ENCODE results near the gene HNRNPLL. TPM values are rescaled to one million over a fixed set of nuclear protein-coding genes. Genes with fewer than 3 reads are reported as not detected.
"Not testable (repeated sequence)": the region's sequence is repeated elsewhere in the genome, so short reads cannot be mapped to it uniquely, and the experiment has no call there.

HNRNPLL gene
- total RNA-seq, 3 donors from 2014 or later = 48.3 to 75.1 (median 57.0) TPM

GRCh38 chr2:38643021-38643671 lies 40.4 kb upstream of the HNRNPLL start:
- DNase-seq (ENCODE audit: low spot score in 2 of 2) = no peak
- H3K4me3 ChIP-seq = no peak overlapping the region
- H3K36me3 ChIP-seq = no peaks in the 10 kb centered on the region
- TF ChIP-seq POLR2AphosphoS5 (IDR thresholded peaks at IDR 0.05) (no peak), CTCF (IDR thresholded peaks at IDR 0.05) (no peak), POLR2A (IDR thresholded peaks at IDR 0.05) (no peak)
- no peaks in the 10 kb centered on the region for H3K4me1 ChIP-seq
- no peak overlapping the region for H3K27ac ChIP-seq
- peaks cover 0 to 7% of the 10 kb centered on the region in 2 donors for H3K9me3 ChIP-seq
- H3K27me3 ChIP-seq = no peaks in the 10 kb centered on the region
- intact Hi-C loops (cut with DNase I; ENCODE audit: low total_unique reads) = no loop called here

- H3K9me3 ChIP-seq; H3K4me3 ChIP-seq; intact Hi-C loops (cut with DNase I; ENCODE audit: low total_unique reads); H3K27me3 ChIP-seq; DNase-seq (ENCODE audit: low spot score in 2 of 2); H3K36me3 ChIP-seq; H3K4me1 ChIP-seq; H3K27ac ChIP-seq: not testable (repeated sequence)
Observed at GRCh38 chr2:38642373-38643017, 39.8 kb upstream of the HNRNPLL start.

- TF ChIP-seq POLR2A (IDR thresholded peaks at IDR 0.05) = no peak
- H3K4me3 ChIP-seq = no peak overlapping the region
- intact Hi-C loops (cut with DNase I; ENCODE audit: low total_unique reads) = no loop called here
- H3K27ac ChIP-seq = no peak overlapping the region
- H3K4me1 ChIP-seq = no peaks in the 10 kb centered on the region
- no peaks in the 10 kb centered on the region for H3K36me3 ChIP-seq
- no peaks in the 10 kb centered on the region for H3K27me3 ChIP-seq
- DNase-seq (ENCODE audit: low spot score in 2 of 2) = no peak
- H3K9me3 ChIP-seq = no peaks in the 10 kb centered on the region
Observed at GRCh38 chr2:38636069-38636468, 33.3 kb upstream of the HNRNPLL start.

- DNase-seq (ENCODE audit: low spot score in 2 of 2) = no peak
- no peak overlapping the region for H3K27ac ChIP-seq
- no peak overlapping the region for H3K4me3 ChIP-seq
- intact Hi-C loops (cut with DNase I; ENCODE audit: low total_unique reads) = no loop called here
- TF ChIP-seq CTCF (IDR thresholded peaks at IDR 0.05) = no peak
- TF ChIP-seq POLR2A (IDR thresholded peaks at IDR 0.05) = no peak
- no peak for TF ChIP-seq POLR2AphosphoS5 (IDR thresholded peaks at IDR 0.05)
- no peaks in the 10 kb centered on the region for H3K9me3 ChIP-seq
- no peaks in the 10 kb centered on the region for H3K36me3 ChIP-seq
- no peaks in the 10 kb centered on the region for H3K4me1 ChIP-seq
- H3K27me3 ChIP-seq = no peaks in the 10 kb centered on the region
Observed at GRCh38 chr2:38635139-38635538, 32.4 kb upstream of the HNRNPLL start.

- TF ChIP-seq CTCF (IDR thresholded peaks at IDR 0.05) = no peak
- no peak for TF ChIP-seq POLR2AphosphoS5 (IDR thresholded peaks at IDR 0.05)
- no peak for TF ChIP-seq POLR2A (IDR thresholded peaks at IDR 0.05)
- no peaks in the 10 kb centered on the region for H3K36me3 ChIP-seq
- H3K27ac ChIP-seq = no peak overlapping the region
- H3K4me3 ChIP-seq = no peak overlapping the region
- no peaks in the 10 kb centered on the region for H3K27me3 ChIP-seq
- peaks cover 3 to 4% of the 10 kb centered on the region in 2 donors for H3K9me3 ChIP-seq
- intact Hi-C loops (cut with DNase I; ENCODE audit: low total_unique reads) = no loop called here
- no peak for DNase-seq (ENCODE audit: low spot score in 2 of 2)
- no peaks in the 10 kb centered on the region for H3K4me1 ChIP-seq
Observed at GRCh38 chr2:38634684-38635083, 32.0 kb upstream of the HNRNPLL start.

- intact Hi-C loops (cut with DNase I; ENCODE audit: low total_unique reads) = no loop called here
- Histone ChIP-seq H3K27me3 (no peaks in the 10 kb centered on the region), H3K4me3 (no peak overlapping the region), H3K36me3 (no peaks in the 10 kb centered on the region), H3K9me3 (peaks cover 4 to 5% of the 10 kb centered on the region in 2 donors), H3K27ac (no peak overlapping the region), H3K4me1 (no peaks in the 10 kb centered on the region)
- no peak for DNase-seq (ENCODE audit: low spot score in 2 of 2)
- no peak for TF ChIP-seq CTCF (IDR thresholded peaks at IDR 0.05)
- no peak for TF ChIP-seq POLR2A (IDR thresholded peaks at IDR 0.05)
- no peak for TF ChIP-seq POLR2AphosphoS5 (IDR thresholded peaks at IDR 0.05)
Observed at GRCh38 chr2:38633895-38634294, 31.2 kb upstream of the HNRNPLL start.
